Fibroblast of skin of left biceps (primary cell): ENCODE data around the gene RPA1.

Experiments used
- DNase-seq, 2 experiments: peaks; one replicate each; pipeline ENCODE4 v3.0.0-alpha.2; 2013; ENCODE audit warnings: low read depth in 2 of 2

RPA1 gene

GRCh38 chr17:1941272-1942065 lies 111.7 kb downstream of the RPA1 start:
- DNase-seq: no peak

DNA sequence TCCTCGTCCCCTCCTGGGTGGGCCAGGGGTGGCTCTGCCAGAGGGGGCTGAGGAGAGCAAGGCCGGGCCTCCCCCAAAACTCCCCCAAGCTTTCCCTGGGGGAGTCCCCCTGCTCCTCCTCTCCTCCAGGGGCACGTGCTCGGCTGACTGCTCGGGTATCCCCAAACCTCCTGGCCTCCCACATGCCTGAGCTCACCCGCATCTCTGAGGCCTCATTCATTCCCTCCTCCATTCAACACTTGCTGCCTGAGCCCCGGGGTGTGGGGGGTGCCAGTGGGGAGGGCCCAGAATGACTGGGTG lies 112.2 kb downstream of the RPA1 start:
- DNase-seq: no peak

GRCh38 chr17:1942666-1943435 lies 113.0 kb downstream of the RPA1 start:
- DNase-seq: no peak

- no peak for DNase-seq
These were observed 113.6 kb downstream of the RPA1 start for GRCh38 chr17:1943436-1943831.

- no peak for DNase-seq
These were observed 115.8 kb downstream of the RPA1 start for GRCh38 chr17:1945621-1946020.

- no peak for DNase-seq
These were observed 116.5 kb downstream of the RPA1 start for GRCh38 chr17:1946021-1946932.

DNA sequence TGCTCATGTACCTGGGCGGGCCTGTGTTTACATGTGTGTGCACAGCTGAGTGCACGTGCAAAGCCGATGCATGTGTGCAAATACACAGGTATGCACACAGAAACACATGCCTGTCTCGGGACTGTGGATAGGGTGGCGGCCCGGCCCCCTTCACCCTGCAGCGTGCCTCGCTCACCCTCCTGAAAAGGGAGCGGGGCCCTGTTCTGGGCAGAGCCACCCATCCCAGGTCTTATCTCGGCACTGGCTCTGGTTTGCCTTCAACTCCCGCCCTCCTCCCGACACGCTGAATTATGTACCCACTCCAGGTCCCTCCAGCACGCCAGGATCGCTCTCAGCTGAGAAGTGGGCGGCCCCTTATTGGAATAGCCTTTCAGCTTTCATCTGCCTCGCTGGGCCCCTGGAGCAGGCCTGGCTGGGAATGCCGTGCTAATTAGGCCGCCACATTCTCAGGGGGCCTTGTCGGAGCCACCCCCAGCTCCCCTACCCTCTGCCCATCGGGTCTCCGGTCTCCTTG lies 117.5 kb downstream of the RPA1 start:
- no peak for DNase-seq

GRCh38 chr17:1947743-1948516 lies 118.1 kb downstream of the RPA1 start:
- no peak for DNase-seq

DNA sequence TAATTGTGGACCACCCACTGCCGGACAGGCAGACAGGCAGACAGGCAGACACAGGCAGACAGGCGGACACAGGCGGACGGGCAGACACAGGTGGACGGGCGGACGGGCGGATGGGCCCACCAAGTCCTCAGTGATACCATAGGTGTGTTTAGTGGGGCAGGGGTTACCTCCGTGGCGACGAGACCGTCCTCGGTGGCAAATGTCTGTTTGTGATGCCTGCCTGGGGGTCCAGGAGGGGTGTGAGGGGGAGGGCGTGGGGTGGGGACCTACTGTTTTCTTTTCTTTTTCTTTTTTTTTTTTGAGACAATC lies 118.7 kb downstream of the RPA1 start:
- no peak for DNase-seq
